KMS-11 (cell line): Measurements from ENCODE around the gene DNAJB12.

Experiments used
- H2AFZ ChIP-seq: fragments of 200-600 bp; sonication (generic); 2 replicates; pipeline ENCODE4 v1.6.1; 2016; ENCODE audit warnings: antibody characterized with exemption, mixed run types, low read depth
- H3K27ac ChIP-seq: fragments of 200-600 bp; sonication (generic); 2 replicates; pipeline ENCODE4 v1.6.1; 2016; ENCODE audit warnings: mild to moderate bottlenecking, mixed run types
- H3K27me3 ChIP-seq: fragments of 200-600 bp; sonication (generic); 2 replicates; pipeline ENCODE4 v1.6.1; 2017; ENCODE audit warnings: mild to moderate bottlenecking, low read depth, mixed run types, moderate library complexity; ENCODE audit not compliant: insufficient read depth
- H3K36me3 ChIP-seq: fragments of 200-600 bp; sonication (generic); 2 replicates; pipeline ENCODE4 v1.6.1; 2017; ENCODE audit warnings: mild to moderate bottlenecking, mixed run types; ENCODE audit not compliant: insufficient read depth
- H3K4me1 ChIP-seq: fragments of 200-600 bp; sonication (generic); 2 replicates; pipeline ENCODE4 v1.6.1; 2016; ENCODE audit warnings: mild to moderate bottlenecking, low read depth, mixed run types; ENCODE audit not compliant: poor library complexity, severe bottlenecking
- H3K4me2 ChIP-seq: fragments of 200-600 bp; sonication (generic); 2 replicates; pipeline ENCODE4 v1.7.0; 2016; ENCODE audit warnings: mild to moderate bottlenecking, mixed run types
- H3K4me3 ChIP-seq: fragments of 200-600 bp; sonication (generic); IDR thresholded peaks from 2 replicates; pipeline ENCODE4 v1.6.1; 2017; ENCODE audit warnings: low read depth, low read length, mixed read lengths; ENCODE audit not compliant: insufficient read depth
- H3K79me2 ChIP-seq: fragments of 200-600 bp; sonication (generic); 2 replicates; pipeline ENCODE4 v1.6.1; 2016; ENCODE audit warnings: low read depth, mixed run types; ENCODE audit not compliant: insufficient read depth
- H3K9ac ChIP-seq: fragments of 200-600 bp; sonication (generic); 2 replicates; pipeline ENCODE4 v1.6.1; 2016; ENCODE audit warnings: mild to moderate bottlenecking, mixed run types
- H4K20me1 ChIP-seq: fragments of 200-600 bp; sonication (generic); 2 replicates; pipeline ENCODE4 v1.6.1; 2016; ENCODE audit warnings: mild to moderate bottlenecking, mixed run types; ENCODE audit not compliant: insufficient read depth
- TF ChIP-seq, protein P1 (sequence below): fragments of 200-600 bp; sonication (generic); conservative IDR thresholded peaks from 2 replicates; pipeline ENCODE4 v1.6.1; 2017; ENCODE audit warnings: low read depth, mild to moderate bottlenecking, antibody characterized with exemption, low read length, moderate library complexity, mixed read lengths

The DNAJB12 gene

DNA sequence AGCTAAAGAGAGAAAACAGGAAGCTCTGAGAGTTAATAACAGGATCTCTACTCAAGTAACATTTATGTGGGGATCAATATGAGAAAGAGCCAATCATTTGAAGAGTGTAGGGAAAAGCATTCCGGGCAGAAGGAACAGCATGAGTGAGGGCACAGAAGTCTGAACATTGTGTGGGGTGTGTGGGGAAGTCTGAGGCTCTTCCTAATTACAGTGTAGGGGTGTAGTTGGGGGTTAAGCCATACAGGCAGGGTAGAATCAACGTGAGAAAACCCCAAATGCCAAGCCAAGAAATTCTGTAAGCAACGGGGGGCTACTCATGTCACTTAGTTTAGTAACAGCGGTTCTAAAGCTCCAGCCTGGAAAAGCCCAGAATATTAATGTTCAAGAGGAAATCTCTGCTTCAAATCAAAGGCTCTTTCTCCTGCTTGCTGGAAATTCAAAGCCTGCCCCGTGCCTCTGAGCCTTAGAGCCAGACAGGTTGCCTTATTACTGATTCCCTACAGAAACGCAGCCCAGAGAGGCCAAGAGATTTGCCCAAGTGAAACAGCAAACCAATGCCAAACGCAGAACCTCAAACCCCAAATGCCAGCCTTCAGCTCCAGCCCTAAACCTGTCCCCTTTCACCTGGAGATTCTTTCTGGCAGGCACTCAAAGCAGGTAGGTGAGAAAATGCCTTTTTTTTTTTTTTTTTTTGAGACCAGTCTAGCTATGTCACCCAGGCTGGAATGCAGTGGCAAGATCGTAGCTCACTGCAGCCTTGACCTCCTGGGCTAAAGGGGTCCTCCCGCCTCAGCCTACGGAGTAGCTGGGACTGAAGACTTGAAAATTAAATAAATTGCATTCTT lies 36.1 kb downstream of the DNAJB12 start:
- no peak overlapping the region for H3K4me3 ChIP-seq
- peak overlapping the region; percentile 98 for H3K27ac ChIP-seq

DNA sequence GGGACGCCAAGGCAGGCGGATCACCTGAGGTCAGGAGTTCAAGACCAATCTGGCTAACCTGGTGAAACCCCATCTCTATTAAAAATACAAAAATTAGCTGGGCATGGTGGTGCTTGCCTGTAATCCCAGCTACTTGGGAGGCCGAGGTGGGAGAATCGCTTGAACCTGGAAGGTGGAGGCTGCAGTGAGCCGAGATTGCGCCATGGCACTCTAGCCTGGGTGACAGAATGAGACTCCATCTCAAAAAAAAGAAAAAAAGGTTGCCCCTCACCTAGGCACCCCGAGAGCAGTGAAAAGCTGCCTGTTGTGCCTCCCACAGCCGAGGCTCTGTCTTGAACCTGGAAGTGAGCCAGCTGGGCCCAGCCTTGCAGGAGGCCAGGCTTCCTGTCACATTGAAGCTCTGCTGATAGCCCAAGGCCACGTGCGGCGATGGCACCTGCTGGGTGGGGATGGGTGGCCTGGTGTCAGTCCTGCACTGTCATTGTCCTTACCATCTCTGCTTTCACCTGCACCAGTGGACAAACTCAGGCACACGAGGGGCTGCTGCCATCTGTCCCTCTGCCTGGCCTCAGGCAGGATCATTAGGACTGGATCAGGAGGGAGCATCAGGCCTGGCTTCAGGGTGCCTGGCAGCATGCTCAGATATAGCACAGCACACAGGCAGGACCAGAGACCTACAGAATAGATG lies 37.8 kb downstream of the DNAJB12 start:
- Histone ChIP-seq H3K4me1 (peaks cover 65% of the 10 kb centered on the region), H3K9ac (peak overlapping the region; percentile 43; the same call in 1 of the 2 replicates), H3K27ac (peak overlapping the region; percentile 80), H4K20me1 (no peaks in the 10 kb centered on the region), H3K79me2 (no peaks in the 10 kb centered on the region), H3K36me3 (no peaks in the 10 kb centered on the region), H3K27me3 (no peaks in the 10 kb centered on the region), H2AFZ (peak overlapping the region; percentile 58; the same call in 1 of the 2 replicates), H3K4me3 (no peak overlapping the region), H3K4me2 (peak overlapping the region; percentile 47)
- TF ChIP-seq, protein P1, sequence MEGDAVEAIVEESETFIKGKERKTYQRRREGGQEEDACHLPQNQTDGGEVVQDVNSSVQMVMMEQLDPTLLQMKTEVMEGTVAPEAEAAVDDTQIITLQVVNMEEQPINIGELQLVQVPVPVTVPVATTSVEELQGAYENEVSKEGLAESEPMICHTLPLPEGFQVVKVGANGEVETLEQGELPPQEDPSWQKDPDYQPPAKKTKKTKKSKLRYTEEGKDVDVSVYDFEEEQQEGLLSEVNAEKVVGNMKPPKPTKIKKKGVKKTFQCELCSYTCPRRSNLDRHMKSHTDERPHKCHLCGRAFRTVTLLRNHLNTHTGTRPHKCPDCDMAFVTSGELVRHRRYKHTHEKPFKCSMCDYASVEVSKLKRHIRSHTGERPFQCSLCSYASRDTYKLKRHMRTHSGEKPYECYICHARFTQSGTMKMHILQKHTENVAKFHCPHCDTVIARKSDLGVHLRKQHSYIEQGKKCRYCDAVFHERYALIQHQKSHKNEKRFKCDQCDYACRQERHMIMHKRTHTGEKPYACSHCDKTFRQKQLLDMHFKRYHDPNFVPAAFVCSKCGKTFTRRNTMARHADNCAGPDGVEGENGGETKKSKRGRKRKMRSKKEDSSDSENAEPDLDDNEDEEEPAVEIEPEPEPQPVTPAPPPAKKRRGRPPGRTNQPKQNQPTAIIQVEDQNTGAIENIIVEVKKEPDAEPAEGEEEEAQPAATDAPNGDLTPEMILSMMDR, result no peak

More for the DNA sequence above, 36.1 kb downstream of the DNAJB12 start:
- Histone ChIP-seq H4K20me1 (no peaks in the 10 kb centered on the region), H3K9ac (peak overlapping the region; percentile 95), H3K79me2 (no peaks in the 10 kb centered on the region), H2AFZ (peak overlapping the region; percentile 51; the same call in 1 of the 2 replicates), H3K4me1 (peaks cover 83% of the 10 kb centered on the region), H3K27me3 (no peaks in the 10 kb centered on the region), H3K4me2 (peak overlapping the region; percentile 99), H3K36me3 (no peaks in the 10 kb centered on the region)
- TF ChIP-seq, protein P1, result no peak

- TF ChIP-seq, protein P1, result no peak
- Histone ChIP-seq H3K27ac (peak overlapping the region; percentile 80), H3K36me3 (no peaks in the 10 kb centered on the region), H2AFZ (peak overlapping the region; percentile 58; the same call in 1 of the 2 replicates), H3K79me2 (no peaks in the 10 kb centered on the region), H3K4me2 (peak overlapping the region; percentile 47; the same call in 1 of the 2 replicates), H3K9ac (no peak overlapping the region), H3K27me3 (no peaks in the 10 kb centered on the region), H3K4me1 (peaks cover 60% of the 10 kb centered on the region), H3K4me3 (no peak overlapping the region), H4K20me1 (no peaks in the 10 kb centered on the region)
Observed at GRCh38 chr10:72316386-72316700, 38.4 kb downstream of the DNAJB12 start.

DNA sequence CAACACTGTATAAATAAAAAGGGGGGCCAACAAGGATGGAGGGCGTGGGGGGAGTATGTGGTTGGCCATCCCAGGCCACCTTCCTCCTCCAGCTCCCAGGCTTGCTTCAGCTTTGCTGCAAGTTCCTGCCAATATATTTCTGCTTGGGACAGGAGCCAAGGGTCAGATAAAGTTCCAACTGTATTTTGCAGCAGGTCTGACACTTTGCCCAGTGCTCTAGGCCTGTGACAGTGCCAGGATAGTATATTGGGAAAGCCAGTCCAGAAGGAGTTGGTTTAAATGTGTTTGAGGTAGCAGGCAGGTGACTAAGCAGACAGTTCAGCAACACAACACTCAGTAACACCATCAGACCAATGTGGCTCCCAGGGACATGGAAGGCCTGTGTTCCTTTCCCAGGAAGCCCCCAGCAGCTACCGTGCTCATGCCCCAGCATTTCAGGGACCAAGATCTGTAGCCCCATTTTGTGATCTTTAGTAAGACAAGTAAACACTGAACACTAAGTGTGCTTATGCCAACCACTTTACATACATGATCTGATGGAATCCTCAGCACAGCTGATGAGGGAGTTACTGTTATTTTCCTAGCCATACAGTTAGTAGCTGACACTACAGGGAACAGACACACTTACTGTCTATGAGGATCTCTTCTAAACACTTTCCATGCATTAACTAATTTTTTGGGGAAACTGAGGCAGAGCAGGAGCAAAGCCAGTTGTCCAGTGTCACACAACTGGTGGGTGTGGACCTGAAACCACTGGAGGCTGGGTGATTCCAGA lies 38.9 kb downstream of the DNAJB12 start:
- Histone ChIP-seq H3K36me3 (no peaks in the 10 kb centered on the region), H3K27ac (no peak overlapping the region; the same call in 1 of the 2 replicates), H3K79me2 (no peaks in the 10 kb centered on the region), H3K9ac (no peak overlapping the region), H3K27me3 (no peaks in the 10 kb centered on the region), H2AFZ (no peak overlapping the region), H3K4me1 (peaks cover 54% of the 10 kb centered on the region), H3K4me2 (peak overlapping the region; percentile 47; the same call in 1 of the 2 replicates), H4K20me1 (no peaks in the 10 kb centered on the region), H3K4me3 (no peak overlapping the region)
- TF ChIP-seq, protein P1, result no peak
